IMR-90 (cell line): Measurements from ENCODE around the gene ALK. TPM values are rescaled to one million over a fixed set of nuclear protein-coding genes. Genes with fewer than 3 reads are reported as not detected.

Source experiments
- ATAC-seq: fragments of 200-7000 bp; cut with Tn5 transposase; 2 replicates; pipeline ENCODE4 v1.9.1; 2020; ENCODE audit warnings: low read depth, mild to moderate bottlenecking, moderate library complexity
- BruUV-seq: library from RNA; stranded (reverse); fragments of 400-500 nt; replicated peaks from 2 replicates; lab custom pipeline; 2021; lab: Mats Ljungman, UMichigan
- CTCF ChIA-PET: fragments of 300-600 bp; formaldehyde crosslinking; extraction: SDS; loops from one replicate; lab custom pipeline; 2021; ENCODE audit warnings: antibody characterized with exemption; lab: Yijun Ruan, JAX
- POLR2A ChIA-PET: fragments of 300-600 bp; sonication (Branson Sonifier 250); formaldehyde crosslinking; loops from one replicate; lab custom pipeline; 2022; ENCODE audit warnings: antibody characterized with exemption; ENCODE audit not compliant: unreplicated experiment; lab: Charles Lee
- DNase-seq: peaks from one replicate; pipeline ENCODE4 v3.0.0; 2013
- H2AFZ ChIP-seq: replicated peaks from 2 replicates; pipeline ENCODE3; 2013; ENCODE audit warnings: low read length, mild to moderate bottlenecking; ENCODE audit not compliant: poor library complexity
- H2AK5ac ChIP-seq: 2 replicates; pipeline ENCODE4 v1.6.1; 2013; ENCODE audit warnings: low read depth, low read length, inconsistent platforms
- H2AK9ac ChIP-seq: replicated peaks from 2 replicates; pipeline ENCODE3; 2013; ENCODE audit warnings: mild to moderate bottlenecking, low read depth, low read length, moderate library complexity; ENCODE audit not compliant: poor library complexity
- H2BK120ac ChIP-seq: 2 replicates; pipeline ENCODE4 v1.6.1; 2013; ENCODE audit warnings: low read depth, low read length, inconsistent platforms
- H2BK15ac ChIP-seq: 3 replicates; pipeline ENCODE4 v1.6.1; 2013; ENCODE audit warnings: low read depth, low read length, inconsistent platforms
- H2BK20ac ChIP-seq: 2 replicates; pipeline ENCODE4 v1.6.1; 2013; ENCODE audit warnings: low read depth, mild to moderate bottlenecking, inconsistent platforms, low read length, moderate library complexity
- H2BK5ac ChIP-seq: 2 replicates; pipeline ENCODE4 v1.6.1; 2013; ENCODE audit warnings: mild to moderate bottlenecking, low read depth, low read length, inconsistent platforms; ENCODE audit not compliant: poor library complexity, severe bottlenecking
- H3K14ac ChIP-seq: replicated peaks from 2 replicates; pipeline ENCODE4 v1.6.1; 2013; ENCODE audit warnings: low read depth, low read length, inconsistent platforms
- H3K18ac ChIP-seq: 2 replicates; pipeline ENCODE4 v1.6.1; 2013; ENCODE audit warnings: low read depth, low read length, control low read depth
- H3K23ac ChIP-seq: 2 replicates; pipeline ENCODE4 v1.6.1; 2013; ENCODE audit warnings: low read depth, low read length, inconsistent platforms
- H3K27ac ChIP-seq: 2 replicates; pipeline ENCODE4 v1.5.1; 2013; ENCODE audit warnings: mild to moderate bottlenecking, control low read depth, low read length; ENCODE audit not compliant: insufficient read depth
- H3K27me3 ChIP-seq: 2 replicates; pipeline ENCODE4 v1.6.1; 2013; ENCODE audit warnings: low read length; ENCODE audit not compliant: control insufficient read depth, insufficient read depth
- H3K36me3 ChIP-seq: 2 replicates; pipeline ENCODE4 v1.6.1; 2013; ENCODE audit warnings: low read length, mixed read lengths; ENCODE audit not compliant: control insufficient read depth, insufficient read depth
- H3K4ac ChIP-seq: 2 replicates; pipeline ENCODE4 v1.6.1; 2013; ENCODE audit warnings: low read depth, low read length, inconsistent platforms
- H3K4me1 ChIP-seq: 2 replicates; pipeline ENCODE4 v1.6.1; 2013; ENCODE audit warnings: low read length, mixed read lengths; ENCODE audit not compliant: control insufficient read depth, insufficient read depth
- H3K4me2 ChIP-seq: 2 replicates; pipeline ENCODE4 v1.6.1; 2013; ENCODE audit warnings: low read depth, mild to moderate bottlenecking, control low read depth, low read length, moderate library complexity
- H3K4me3 ChIP-seq: 2 replicates; pipeline ENCODE4 v1.5.1; 2013; ENCODE audit warnings: low read depth, mild to moderate bottlenecking, control low read depth, low read length, moderate library complexity; ENCODE audit not compliant: insufficient read depth
- H3K56ac ChIP-seq: 2 replicates; pipeline ENCODE4 v1.6.1; 2013; ENCODE audit warnings: low read length, inconsistent platforms; ENCODE audit not compliant: insufficient read depth; ENCODE audit errors: extremely low read depth
- H3K79me1 ChIP-seq, 2 experiments: 2 replicates each; pipeline ENCODE4 v1.6.1; 2013; ENCODE audit warnings: low read length in 2 of 2, inconsistent platforms in 1 of 2, low read depth in 1 of 2
- H3K9ac ChIP-seq: 2 replicates; pipeline ENCODE4 v1.6.1; 2013; ENCODE audit warnings: low read depth, low read length, control low read depth
- H3K9me1 ChIP-seq: 2 replicates; pipeline ENCODE4 v1.6.1; 2013; ENCODE audit warnings: low read length, inconsistent platforms; ENCODE audit not compliant: insufficient read depth
- H3K9me3 ChIP-seq: 2 replicates; pipeline ENCODE4 v1.6.1; 2013; ENCODE audit warnings: low read length; ENCODE audit not compliant: control insufficient read depth, insufficient read depth
- H4K20me1 ChIP-seq: 2 replicates; pipeline ENCODE4 v1.6.1; 2013; ENCODE audit warnings: low read length, inconsistent platforms; ENCODE audit not compliant: insufficient read depth
- H4K5ac ChIP-seq: 2 replicates; pipeline ENCODE4 v1.6.1; 2013; ENCODE audit warnings: mild to moderate bottlenecking, low read depth, low read length, control low read depth
- H4K8ac ChIP-seq, 2 experiments: 2 replicates each; pipeline ENCODE4 v1.6.1; 2013; ENCODE audit warnings: low read depth in 2 of 2, low read length in 2 of 2, control low read depth in 1 of 2, inconsistent platforms in 1 of 2
- H4K91ac ChIP-seq: 2 replicates; pipeline ENCODE4 v1.6.1; 2013; ENCODE audit warnings: low read depth, low read length, inconsistent platforms; ENCODE audit not compliant: insufficient read depth
- CEBPB ChIP-seq: IDR thresholded peaks from 2 replicates; pipeline ENCODE4 v1.6.1; 2012; ENCODE audit warnings: low read depth, low read length, improper control_type of control experiment
- CHD1 ChIP-seq: IDR thresholded peaks from 2 replicates; pipeline ENCODE4 v1.6.1; 2012; ENCODE audit warnings: low read depth, low read length, improper control_type of control experiment
- ELK1 ChIP-seq: fragments of 150-350 bp; IDR thresholded peaks from 2 replicates; pipeline ENCODE4 v1.6.1; 2016; ENCODE audit warnings: low read depth, mild to moderate bottlenecking, low read length, moderate library complexity, borderline replicate concordance
- MAFK ChIP-seq: IDR thresholded peaks from 2 replicates; pipeline ENCODE4 v1.6.1; 2012; ENCODE audit warnings: low read depth, low read length, improper control_type of control experiment
- MAZ ChIP-seq: IDR thresholded peaks from 2 replicates; pipeline ENCODE4 v1.6.1; 2012; ENCODE audit warnings: low read depth, mild to moderate bottlenecking, low read length, improper control_type of control experiment, moderate library complexity, borderline replicate concordance
- MXI1 ChIP-seq: IDR thresholded peaks from 2 replicates; pipeline ENCODE4 v1.6.1; 2012; ENCODE audit warnings: low read depth, mild to moderate bottlenecking, low read length, moderate library complexity, borderline replicate concordance
- NFE2L2 ChIP-seq: fragments of 150-350 bp; IDR thresholded peaks from 2 replicates; pipeline ENCODE4 v1.6.1; 2016; ENCODE audit warnings: low read depth, mild to moderate bottlenecking, low read length
- POLR2A ChIP-seq: IDR thresholded peaks from 2 replicates; pipeline ENCODE4 v1.6.1; 2012; ENCODE audit warnings: mild to moderate bottlenecking, low read depth, low read length
- RAD21 ChIP-seq: IDR thresholded peaks from 2 replicates; pipeline ENCODE4 v1.6.1; 2012; ENCODE audit warnings: low read length, improper control_type of control experiment
- RCOR1 ChIP-seq: IDR thresholded peaks from 2 replicates; pipeline ENCODE4 v1.6.1; 2012; ENCODE audit warnings: mild to moderate bottlenecking, low read length, improper control_type of control experiment; ENCODE audit not compliant: insufficient replicate concordance
- USF2 ChIP-seq: fragments of 150-350 bp; IDR thresholded peaks from 2 replicates; pipeline ENCODE4 v1.6.1; 2017; ENCODE audit warnings: mild to moderate bottlenecking, antibody characterized with exemption, low read length, low read depth
- WGBS, 2 experiments: methylation state at CpG; one replicate each; pipeline versions ENCODE4 v1.1.5 to v1.1.7; 2013; ENCODE audit warnings: missing lambda C conversion rate in 2 of 2; ENCODE audit not compliant: insufficient read length in 1 of 2; ENCODE audit errors: extremely low coverage in 2 of 2; 5-methylcytosine and 5-hydroxymethylcytosine counted together
- dilution Hi-C: fragments of 300-500 bp; cut with HindIII; formaldehyde crosslinking; loops from one replicate; pipeline ENCODE4 v1.14.3; 2018; ENCODE audit warnings: low sequenced_read_pairs; ENCODE audit not compliant: unreplicated experiment
- in situ Hi-C: fragments of 300-500 bp; cut with MboI; formaldehyde crosslinking; loops from 3 replicates; pipeline ENCODE4 v1.14.3; 2019; ENCODE audit warnings: low sequenced_read_pairs, inconsistent platforms, mixed read lengths
- intact Hi-C: fragments of 100-400 bp; cut with micrococcal nuclease; formaldehyde crosslinking; loops from 2 replicates; pipeline ENCODE4 v1.10.0; 2022
- polyA plus RNA-seq, 3 experiments: library from polyadenylated mRNA; depleted of rRNA; stranded (reverse); fragments of >200 nt; gene quantifications; 2 replicates each; pipeline ENCODE4 v1.2.3, GENCODE V29; 2012; ENCODE audit warnings: low replicate concordance in 1 of 3
- total RNA-seq: library from RNA; depleted of rRNA; stranded (reverse); fragments of >200 nt; gene quantifications from 2 replicates; pipeline ENCODE4 v1.2.3, GENCODE V29; 2012

Gene ALK
- total and polyA plus RNA-seq, 2 of the 4 experiments (the other 2 are of a cell fraction) = not detected

- H3K4me3 ChIP-seq = no peak overlapping the region
- no peaks in the 10 kb centered on the region for H3K36me3 ChIP-seq
- H2BK20ac ChIP-seq = no peak overlapping the region
- no peak overlapping the region for H3K14ac ChIP-seq
- intact Hi-C loops (no loop called here), dilution Hi-C loops (no loop called here), in situ Hi-C loops (no loop called here)
- H3K4me2 ChIP-seq = no peak overlapping the region
- 94% methylated on average over 5 of the region's 10 CpGs; no CpG with 5 or more reads in 1 of the 2 experiments for WGBS, 2 experiments
- no peak overlapping the region for H2AK5ac ChIP-seq
- H2BK120ac ChIP-seq = no peak overlapping the region
- H3K27ac ChIP-seq = no peak overlapping the region
- H3K18ac ChIP-seq = no peak overlapping the region
- DNase-seq = no peak
- H3K79me1 ChIP-seq = no peaks in the 10 kb centered on the region
- H2BK5ac ChIP-seq = no peak overlapping the region
- H3K27me3 ChIP-seq = peaks cover 10% of the 10 kb centered on the region
- no peak overlapping the region for H2AK9ac ChIP-seq
- H3K23ac ChIP-seq = no peak overlapping the region
- CTCF ChIA-PET = interaction anchor here (0.6 kb wide), 1 partner anchor 123 kb away, joined by 5 read pairs; no protein-coding TSS in a partner anchor
- H3K4me1 ChIP-seq = no peaks in the 10 kb centered on the region
- H4K5ac ChIP-seq = no peak overlapping the region
- H3K9ac ChIP-seq = no peak overlapping the region
- no peak for TF ChIP-seq USF2
- TF ChIP-seq RCOR1 = no peak
- TF ChIP-seq MXI1 = no peak
- TF ChIP-seq CEBPB = no peak
- TF ChIP-seq ELK1 = no peak
- no peak for TF ChIP-seq MAFK
- TF ChIP-seq RAD21 = no peak
- no peak for TF ChIP-seq MAZ
- TF ChIP-seq POLR2A = no peak
- TF ChIP-seq CHD1 = no peak
- TF ChIP-seq NFE2L2 = no peak
- H3K4ac ChIP-seq = no peak overlapping the region
- no peak overlapping the region for H2AFZ ChIP-seq
- H4K91ac ChIP-seq = no peak overlapping the region
- H4K20me1 ChIP-seq = no peaks in the 10 kb centered on the region
- no TSS peak for BruUV-seq
- H2BK15ac ChIP-seq = no peak overlapping the region
- H3K9me1 ChIP-seq = no peaks in the 10 kb centered on the region
- POLR2A ChIA-PET = no interaction called here
- ATAC-seq = no peak
- H3K56ac ChIP-seq = no peak overlapping the region
- no peak overlapping the region for H4K8ac ChIP-seq
- H3K9me3 ChIP-seq = no peaks in the 10 kb centered on the region
These were observed 636.7 kb downstream of the ALK start for GRCh38 chr2:29284671-29285070.
